Measurements from ENCODE around the gene CCL14. TPM values are rescaled to one million over a fixed set of nuclear protein-coding genes. Genes with fewer than 3 reads are reported as not detected.

Gene CCL14
- total and polyA plus RNA-seq, 2 of the 13 experiments (the other 11 are each of a cell fraction or from before 2014, with no cell fraction given) = 1.1 to 1.7 TPM

GRCh38 chr17:35972535-35972934 is 14.0 kb downstream of the CCL14 start:
- TSS peak; percentile 17 for BruUV-seq (replicated peaks)
- CTCF ChIA-PET (ENCODE audit: low intra/inter-chr PET ratio, low total read pairs) = no interaction called here
- H3K79me2 ChIP-seq (ENCODE audit: insufficient read depth, low read length) = no peaks in the 10 kb centered on the region
- peak overlapping the region in 1 of 3 experiments; percentile 40; a peak in 2 of 6 replicates for H3K4me3 ChIP-seq (replicated peaks in 1 of 3; ENCODE audit: insufficient read depth in 1 of 3, low read depth in 2 of 3, low read length in 3 of 3)
- H3K9me3 ChIP-seq (ENCODE audit: low read length) = no peaks in the 10 kb centered on the region
- H2AFZ ChIP-seq (ENCODE audit: low read length) = no peak overlapping the region
- intact Hi-C loops (cut with micrococcal nuclease; ENCODE audit: unreplicated experiment) = no loop called here
- no peaks in the 10 kb centered on the region for H4K20me1 ChIP-seq (ENCODE audit: insufficient read depth, low read length)
- DNase-seq (ENCODE audit: low spot score) = peak; percentile 37
- FAIRE-seq = no peak
- H3K27ac ChIP-seq (ENCODE audit: extremely low read length, insufficient read depth, low read length) = peak overlapping the region; percentile 85
- H3K27me3 ChIP-seq (ENCODE audit: control insufficient read depth in 1 of 2, insufficient read depth in 2 of 2, low read length in 2 of 2) = no peaks in the 10 kb centered on the region
- H3K36me3 ChIP-seq (replicated peaks in 1 of 2; ENCODE audit: control insufficient read depth in 1 of 2, insufficient read depth in 2 of 2, low read length in 2 of 2) = no peaks in the 10 kb centered on the region
- 17% methylated on average over 5 of the region's 6 CpGs for WGBS (ENCODE audit: low lambda C conversion rate)
- peaks cover 97% of the 10 kb centered on the region for H3K4me1 ChIP-seq (ENCODE audit: insufficient read depth, low read length)
- peak; percentile 7 for ATAC-seq
- in situ Hi-C loops (cut with HindIII; ENCODE audit: extremely low pct_ligation_motif_present, low pct_unique_long_range_greater_than_20kb) = loop anchor here (5.0 to 25.0 kb wide), 4 partner anchors 35 to 515 kb away; partner anchors contain the start of gene ZNHIT3
- POLR2A ChIA-PET = interaction anchor here (0.7 to 5.9 kb wide), 13 partner anchors 9 to 211 kb away, joined by 3 to 197 read pairs (median 11); partner anchors contain the start of genes CCL15 and CCL16
- peak overlapping the region; percentile 48 for H3K9ac ChIP-seq (ENCODE audit: insufficient read depth, low read depth, low read length)
- H3K4me2 ChIP-seq (ENCODE audit: low read depth, low read length) = peak overlapping the region; percentile 68
- 0 out of 2 replicates have a peak, but pooled peaks have one; percentile 31 for TF ChIP-seq ZNF607 (CRISPR knock-in tag; IDR thresholded peaks at IDR 0.05; ENCODE audit: borderline replicate concordance)
- TF ChIP-seq ZNF770 (CRISPR knock-in tag; IDR thresholded peaks at IDR 0.05) = peak; percentile 96
- peak; percentile 42 for TF ChIP-seq CEBPG (CRISPR knock-in tag; IDR thresholded peaks at IDR 0.05)
- TF ChIP-seq, protein P1, sequence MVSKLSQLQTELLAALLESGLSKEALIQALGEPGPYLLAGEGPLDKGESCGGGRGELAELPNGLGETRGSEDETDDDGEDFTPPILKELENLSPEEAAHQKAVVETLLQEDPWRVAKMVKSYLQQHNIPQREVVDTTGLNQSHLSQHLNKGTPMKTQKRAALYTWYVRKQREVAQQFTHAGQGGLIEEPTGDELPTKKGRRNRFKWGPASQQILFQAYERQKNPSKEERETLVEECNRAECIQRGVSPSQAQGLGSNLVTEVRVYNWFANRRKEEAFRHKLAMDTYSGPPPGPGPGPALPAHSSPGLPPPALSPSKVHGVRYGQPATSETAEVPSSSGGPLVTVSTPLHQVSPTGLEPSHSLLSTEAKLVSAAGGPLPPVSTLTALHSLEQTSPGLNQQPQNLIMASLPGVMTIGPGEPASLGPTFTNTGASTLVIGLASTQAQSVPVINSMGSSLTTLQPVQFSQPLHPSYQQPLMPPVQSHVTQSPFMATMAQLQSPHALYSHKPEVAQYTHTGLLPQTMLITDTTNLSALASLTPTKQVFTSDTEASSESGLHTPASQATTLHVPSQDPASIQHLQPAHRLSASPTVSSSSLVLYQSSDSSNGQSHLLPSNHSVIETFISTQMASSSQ (IDR thresholded peaks at IDR 0.05; ENCODE audit: low read depth) = no peak
- TF ChIP-seq, protein P1 (CRISPR knock-in tag; IDR thresholded peaks at IDR 0.05; ENCODE audit: borderline replicate concordance) = no peak
- TF ChIP-seq ZNF263 (CRISPR knock-in tag; IDR thresholded peaks at IDR 0.05) = 0 out of 2 replicates have a peak, but pooled peaks have one; percentile 32
- TF ChIP-seq RAD21 (CRISPR knock-in tag; IDR thresholded peaks at IDR 0.05) = peak; percentile 9; the same call in 1 of the 2 replicates
- TF ChIP-seq ZNF777 (CRISPR knock-in tag; IDR thresholded peaks at IDR 0.05) = 0 out of 2 replicates have a peak, but pooled peaks have one; percentile 14
- TF ChIP-seq TGIF2 (CRISPR knock-in tag; IDR thresholded peaks at IDR 0.05) = no peak
- TF ChIP-seq KAT7 (CRISPR knock-in tag; IDR thresholded peaks at IDR 0.05; ENCODE audit: borderline replicate concordance) = peak; percentile 7; the same call in 1 of the 2 replicates
- TF ChIP-seq BHLHE40 (IDR thresholded peaks at IDR 0.05; ENCODE audit: low read length) = peak; percentile 72
- no peak for TF ChIP-seq ZNF256 (CRISPR knock-in tag; conservative IDR thresholded peaks at IDR 0.05)
- 0 out of 2 replicates have a peak, but pooled peaks have one; percentile 11 for TF ChIP-seq ZFY (CRISPR knock-in tag; IDR thresholded peaks at IDR 0.05)
- peak; percentile 15; the same call in 1 of the 2 replicates for TF ChIP-seq ZNF275 (CRISPR knock-in tag; IDR thresholded peaks at IDR 0.05; ENCODE audit: borderline replicate concordance)
- no peak for TF ChIP-seq STAT5B (CRISPR knock-in tag; IDR thresholded peaks at IDR 0.05)
- TF ChIP-seq ATF4 (CRISPR knock-in tag; IDR thresholded peaks at IDR 0.05) = peak in 1 of 2 experiments; percentile 89; a peak in 2 of 4 replicates
- TF ChIP-seq CHD4 (IDR thresholded peaks at IDR 0.05; ENCODE audit: borderline replicate concordance, low read length) = 0 out of 2 replicates have a peak, but pooled peaks have one; percentile 13
